ENCODE data around the gene SORL1. TPM values are rescaled to one million over a fixed set of nuclear protein-coding genes. Genes with fewer than 3 reads are reported as not detected.

The SORL1 gene
- total and polyA plus RNA-seq, 9 of the 15 experiments (the other 6 are each of a cell fraction or from before 2014, with no cell fraction given) = 0.01 to 0.66 TPM; not detected in 7

DNA sequence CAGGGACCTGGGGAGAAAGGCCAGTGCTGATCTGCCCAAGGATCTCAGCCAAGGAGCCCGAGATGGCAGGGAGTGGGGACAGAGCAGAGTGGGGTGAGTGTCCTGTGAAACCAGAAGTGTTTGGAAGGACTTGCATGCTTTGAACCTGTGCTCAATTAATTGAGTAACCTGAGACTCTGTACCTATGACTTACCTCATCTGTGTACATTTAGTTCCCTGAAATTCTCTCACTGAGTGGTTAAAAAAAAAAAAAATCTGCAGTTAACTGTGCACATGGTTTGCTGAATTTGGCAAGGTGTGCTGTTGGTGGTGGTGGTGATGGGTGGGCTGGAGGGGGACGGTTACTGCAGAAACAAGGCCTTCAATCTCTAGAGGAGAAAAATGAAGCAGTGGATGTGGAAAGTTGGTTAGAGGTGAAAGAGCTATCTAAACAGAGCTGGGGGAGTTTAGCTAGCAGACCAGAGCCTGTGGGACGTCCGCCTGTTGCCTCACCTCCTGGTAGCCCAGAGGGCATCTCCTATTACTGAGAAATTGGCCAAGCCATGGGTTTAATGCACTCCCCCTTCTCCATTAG lies 8.9 kb downstream of the SORL1 start (continued):
- TF ChIP-seq ZNF79 (CRISPR knock-in tag; IDR thresholded peaks at IDR 0.05; ENCODE audit: low read depth) (no peak), HMGN3 (IDR thresholded peaks at IDR 0.05; ENCODE audit: borderline replicate concordance, extremely low read depth, insufficient read length, low read depth, low read length) (no peak), MTF1 (CRISPR knock-in tag; IDR thresholded peaks at IDR 0.05; ENCODE audit: borderline replicate concordance) (no peak), POLR2AphosphoS5 (IDR thresholded peaks at IDR 0.05; ENCODE audit: control insufficient read depth, insufficient read depth, low read depth, low read length) (no peak), ZNF354B (CRISPR knock-in tag; IDR thresholded peaks at IDR 0.05) (no peak), SIN3A (IDR thresholded peaks at IDR 0.05; ENCODE audit: borderline replicate concordance in 2 of 2, control insufficient read depth in 1 of 2, low read depth in 2 of 2, low read length in 2 of 2) (no peak), ZNF140 (CRISPR knock-in tag; IDR thresholded peaks at IDR 0.05) (no peak)
- TF ChIP-seq, protein P1, sequence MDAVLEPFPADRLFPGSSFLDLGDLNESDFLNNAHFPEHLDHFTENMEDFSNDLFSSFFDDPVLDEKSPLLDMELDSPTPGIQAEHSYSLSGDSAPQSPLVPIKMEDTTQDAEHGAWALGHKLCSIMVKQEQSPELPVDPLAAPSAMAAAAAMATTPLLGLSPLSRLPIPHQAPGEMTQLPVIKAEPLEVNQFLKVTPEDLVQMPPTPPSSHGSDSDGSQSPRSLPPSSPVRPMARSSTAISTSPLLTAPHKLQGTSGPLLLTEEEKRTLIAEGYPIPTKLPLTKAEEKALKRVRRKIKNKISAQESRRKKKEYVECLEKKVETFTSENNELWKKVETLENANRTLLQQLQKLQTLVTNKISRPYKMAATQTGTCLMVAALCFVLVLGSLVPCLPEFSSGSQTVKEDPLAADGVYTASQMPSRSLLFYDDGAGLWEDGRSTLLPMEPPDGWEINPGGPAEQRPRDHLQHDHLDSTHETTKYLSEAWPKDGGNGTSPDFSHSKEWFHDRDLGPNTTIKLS (IDR thresholded peaks at IDR 0.05; ENCODE audit: borderline replicate concordance, low read depth) = no peak
- TF ChIP-seq, protein P2, sequence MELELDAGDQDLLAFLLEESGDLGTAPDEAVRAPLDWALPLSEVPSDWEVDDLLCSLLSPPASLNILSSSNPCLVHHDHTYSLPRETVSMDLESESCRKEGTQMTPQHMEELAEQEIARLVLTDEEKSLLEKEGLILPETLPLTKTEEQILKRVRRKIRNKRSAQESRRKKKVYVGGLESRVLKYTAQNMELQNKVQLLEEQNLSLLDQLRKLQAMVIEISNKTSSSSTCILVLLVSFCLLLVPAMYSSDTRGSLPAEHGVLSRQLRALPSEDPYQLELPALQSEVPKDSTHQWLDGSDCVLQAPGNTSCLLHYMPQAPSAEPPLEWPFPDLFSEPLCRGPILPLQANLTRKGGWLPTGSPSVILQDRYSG (tag; conservative IDR thresholded peaks at IDR 0.05; ENCODE audit: low read depth) = no peak
- TF ChIP-seq, protein P3, sequence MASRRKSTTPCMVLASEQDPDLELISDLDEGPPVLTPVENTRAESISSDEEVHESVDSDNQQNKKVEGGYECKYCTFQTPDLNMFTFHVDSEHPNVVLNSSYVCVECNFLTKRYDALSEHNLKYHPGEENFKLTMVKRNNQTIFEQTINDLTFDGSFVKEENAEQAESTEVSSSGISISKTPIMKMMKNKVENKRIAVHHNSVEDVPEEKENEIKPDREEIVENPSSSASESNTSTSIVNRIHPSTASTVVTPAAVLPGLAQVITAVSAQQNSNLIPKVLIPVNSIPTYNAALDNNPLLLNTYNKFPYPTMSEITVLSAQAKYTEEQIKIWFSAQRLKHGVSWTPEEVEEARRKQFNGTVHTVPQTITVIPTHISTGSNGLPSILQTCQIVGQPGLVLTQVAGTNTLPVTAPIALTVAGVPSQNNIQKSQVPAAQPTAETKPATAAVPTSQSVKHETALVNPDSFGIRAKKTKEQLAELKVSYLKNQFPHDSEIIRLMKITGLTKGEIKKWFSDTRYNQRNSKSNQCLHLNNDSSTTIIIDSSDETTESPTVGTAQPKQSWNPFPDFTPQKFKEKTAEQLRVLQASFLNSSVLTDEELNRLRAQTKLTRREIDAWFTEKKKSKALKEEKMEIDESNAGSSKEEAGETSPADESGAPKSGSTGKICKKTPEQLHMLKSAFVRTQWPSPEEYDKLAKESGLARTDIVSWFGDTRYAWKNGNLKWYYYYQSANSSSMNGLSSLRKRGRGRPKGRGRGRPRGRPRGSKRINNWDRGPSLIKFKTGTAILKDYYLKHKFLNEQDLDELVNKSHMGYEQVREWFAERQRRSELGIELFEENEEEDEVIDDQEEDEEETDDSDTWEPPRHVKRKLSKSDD (conservative IDR thresholded peaks at IDR 0.05; ENCODE audit: low read length) = no peak
